SK-N-SH (cell line): Measurements from ENCODE around the gene IMPDH1.

ENCODE experiments used
- CTCF ChIP-seq: fragments of 200-600 bp; sonication (generic); IDR thresholded peaks from 2 replicates; pipeline ENCODE4 v1.6.1; 2017; ENCODE audit warnings: antibody characterized with exemption, mild to moderate bottlenecking, moderate library complexity
- JUND ChIP-seq: IDR thresholded peaks from 2 replicates; pipeline ENCODE4 v1.4.0; 2012
- MAX ChIP-seq: IDR thresholded peaks from 2 replicates; pipeline ENCODE4 v1.4.0; 2012; ENCODE audit warnings: low read depth
- RAD21 ChIP-seq: IDR thresholded peaks from 2 replicates; pipeline ENCODE4 v1.6.1; 2012; ENCODE audit warnings: mild to moderate bottlenecking, low read length
- REST ChIP-seq: IDR thresholded peaks from 2 replicates; pipeline ENCODE4 v1.6.1; 2012; ENCODE audit warnings: mild to moderate bottlenecking, low read depth, low read length, moderate library complexity
- RFX5 ChIP-seq: IDR thresholded peaks from 2 replicates; pipeline ENCODE4 v1.6.1; 2012; ENCODE audit warnings: mild to moderate bottlenecking, improper control_type of control experiment, low read length
- RXRA ChIP-seq: IDR thresholded peaks from 2 replicates; pipeline ENCODE4 v1.4.0; 2012; ENCODE audit warnings: low read depth, mild to moderate bottlenecking, borderline replicate concordance
- TAF1 ChIP-seq: IDR thresholded peaks from 2 replicates; pipeline ENCODE4 v1.6.1; 2012; ENCODE audit warnings: low read depth, mild to moderate bottlenecking, low read length, moderate library complexity, borderline replicate concordance
- USF1 ChIP-seq: IDR thresholded peaks from 2 replicates; pipeline ENCODE4 v1.4.0; 2012; ENCODE audit warnings: low read depth, borderline replicate concordance
- YY1 ChIP-seq: IDR thresholded peaks from 2 replicates; pipeline ENCODE4 v1.4.0; 2012; ENCODE audit warnings: low read depth, mild to moderate bottlenecking

- TF ChIP-seq CTCF: no peak
- TF ChIP-seq USF1: no peak
- no peak for TF ChIP-seq REST
- no peak for TF ChIP-seq JUND
- TF ChIP-seq RAD21: no peak
- no peak for TF ChIP-seq TAF1
- TF ChIP-seq MAX: no peak
- TF ChIP-seq YY1: no peak
- TF ChIP-seq RXRA: no peak
- TF ChIP-seq RFX5: no peak
These were observed 44.4 kb downstream of the IMPDH1 start for GRCh38 chr7:128365432-128365831.
